ENCODE results near the gene STT3B.

DNA sequence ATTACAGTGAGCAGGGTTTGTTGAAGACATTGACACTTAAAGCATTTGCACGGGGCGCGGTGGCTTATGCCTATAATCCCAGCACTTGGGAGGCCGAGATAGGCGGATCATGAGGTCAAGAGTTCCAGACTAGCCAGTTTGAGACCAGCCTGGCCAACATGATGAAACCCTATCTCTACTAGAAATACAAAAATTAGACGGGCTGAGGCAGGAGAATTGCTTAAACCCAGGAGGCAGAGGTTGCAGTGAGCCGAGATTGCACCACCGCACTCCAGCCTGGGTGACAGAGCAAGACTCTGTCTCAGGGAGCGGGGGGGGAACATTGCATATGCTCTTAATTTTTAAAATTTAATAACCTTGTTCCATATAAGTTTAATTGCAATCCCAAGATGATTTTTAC, 11.9 kb downstream of the STT3B start:
- TF ChIP-seq, protein P1, sequence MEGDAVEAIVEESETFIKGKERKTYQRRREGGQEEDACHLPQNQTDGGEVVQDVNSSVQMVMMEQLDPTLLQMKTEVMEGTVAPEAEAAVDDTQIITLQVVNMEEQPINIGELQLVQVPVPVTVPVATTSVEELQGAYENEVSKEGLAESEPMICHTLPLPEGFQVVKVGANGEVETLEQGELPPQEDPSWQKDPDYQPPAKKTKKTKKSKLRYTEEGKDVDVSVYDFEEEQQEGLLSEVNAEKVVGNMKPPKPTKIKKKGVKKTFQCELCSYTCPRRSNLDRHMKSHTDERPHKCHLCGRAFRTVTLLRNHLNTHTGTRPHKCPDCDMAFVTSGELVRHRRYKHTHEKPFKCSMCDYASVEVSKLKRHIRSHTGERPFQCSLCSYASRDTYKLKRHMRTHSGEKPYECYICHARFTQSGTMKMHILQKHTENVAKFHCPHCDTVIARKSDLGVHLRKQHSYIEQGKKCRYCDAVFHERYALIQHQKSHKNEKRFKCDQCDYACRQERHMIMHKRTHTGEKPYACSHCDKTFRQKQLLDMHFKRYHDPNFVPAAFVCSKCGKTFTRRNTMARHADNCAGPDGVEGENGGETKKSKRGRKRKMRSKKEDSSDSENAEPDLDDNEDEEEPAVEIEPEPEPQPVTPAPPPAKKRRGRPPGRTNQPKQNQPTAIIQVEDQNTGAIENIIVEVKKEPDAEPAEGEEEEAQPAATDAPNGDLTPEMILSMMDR (IDR thresholded peaks at IDR 0.05 in 4 of 5, conservative IDR thresholded peaks at IDR 0.05 in 1 of 5) = no peak
- TF ChIP-seq POLR2A (IDR thresholded peaks at IDR 0.05) = no peak
